SK-N-MC (cell line): ENCODE measurements around the gene CRYGB.
"Not testable (repeated sequence)": the region's sequence is repeated elsewhere in the genome, so short reads cannot be mapped to it uniquely, and the experiment has no call there.

Source experiments
- DNase-seq: peaks from one replicate; pipeline ENCODE4 v3.0.0-alpha.2; 2011; ENCODE audit warnings: low read depth, low spot score
- H3K27ac ChIP-seq: fragments of 200-600 bp; sonication (generic); 2 replicates; pipeline ENCODE4 v1.5.1; 2016; ENCODE audit warnings: mixed run types
- H3K36me3 ChIP-seq: fragments of 200-600 bp; sonication (generic); 2 replicates; pipeline ENCODE4 v1.6.1; 2017; ENCODE audit warnings: antibody characterized with exemption, low read length, mixed read lengths; ENCODE audit not compliant: insufficient read depth
- H3K4me3 ChIP-seq: fragments of 200-600 bp; sonication (generic); 2 replicates; pipeline ENCODE4 v1.5.1; 2016
- H3K9ac ChIP-seq: fragments of 200-600 bp; sonication (generic); 2 replicates; pipeline ENCODE4 v1.8.0; 2017; ENCODE audit warnings: mixed run types, mixed read lengths; ENCODE audit not compliant: insufficient read length
- H3K9me3 ChIP-seq: fragments of 200-600 bp; sonication (generic); 2 replicates; pipeline ENCODE4 v1.6.1; 2017; ENCODE audit warnings: low read depth, mild to moderate bottlenecking, antibody characterized with exemption, low read length, moderate library complexity, mixed read lengths
- EZH2 ChIP-seq: fragments of 200-600 bp; sonication (generic); IDR thresholded peaks from one replicate; pipeline ENCODE4 v1.6.1; 2017; ENCODE audit warnings: antibody characterized with exemption
- FOXP2 ChIP-seq: optimal IDR thresholded peaks from 2 replicates; pipeline ENCODE3; 2011; ENCODE audit warnings: mild to moderate bottlenecking, moderate library complexity; ENCODE audit not compliant: insufficient read depth; ENCODE audit errors: extremely low read length, control extremely low read depth
- POLR2AphosphoS5 ChIP-seq: IDR thresholded peaks from 2 replicates; pipeline ENCODE4 v1.6.1; 2012; ENCODE audit warnings: mild to moderate bottlenecking, low read depth, low read length, borderline replicate concordance

Gene CRYGB

DNA sequence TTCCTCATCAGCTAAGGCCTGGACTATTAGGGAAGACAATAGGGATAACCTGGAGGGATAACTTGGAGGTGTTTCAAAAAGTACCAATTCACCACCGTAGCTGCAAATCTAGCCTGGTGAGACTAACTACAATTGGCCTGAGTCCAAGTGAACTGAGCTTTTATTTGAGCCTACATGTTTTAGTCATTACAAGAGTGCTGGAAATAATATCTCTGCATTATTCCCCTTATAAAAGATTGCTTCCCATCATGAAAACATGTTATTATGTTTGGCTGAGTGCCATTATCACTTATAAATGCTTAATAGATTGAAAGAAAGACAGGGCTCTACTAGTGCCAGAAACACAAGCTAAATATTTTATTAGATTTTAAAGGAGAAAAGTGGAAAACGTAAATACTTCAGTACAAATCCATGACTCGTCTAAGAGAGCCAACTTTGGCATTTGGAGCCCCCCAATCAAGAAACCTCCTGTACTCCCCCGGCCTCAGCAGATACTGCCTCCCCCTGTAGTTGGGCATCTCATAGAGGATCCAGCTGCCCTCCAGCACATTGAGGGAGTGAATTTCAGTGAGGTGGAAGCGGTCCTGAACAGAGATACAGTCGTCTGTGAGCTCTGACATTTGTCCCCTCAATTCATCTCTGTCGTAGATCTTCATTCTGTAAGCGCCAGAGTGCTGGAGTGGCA is 3.6 kb downstream of the CRYGB start:
- Histone ChIP-seq H3K9ac (no peak overlapping the region), H3K36me3 (no peaks in the 10 kb centered on the region), H3K9me3 (no peaks in the 10 kb centered on the region), H3K27ac (no peak overlapping the region), H3K4me3 (no peak overlapping the region)
- TF ChIP-seq FOXP2 (no peak), EZH2 (no peak), POLR2AphosphoS5 (no peak; the same call in 1 of the 2 replicates)
- DNase-seq, result peak; percentile 35

DNA sequence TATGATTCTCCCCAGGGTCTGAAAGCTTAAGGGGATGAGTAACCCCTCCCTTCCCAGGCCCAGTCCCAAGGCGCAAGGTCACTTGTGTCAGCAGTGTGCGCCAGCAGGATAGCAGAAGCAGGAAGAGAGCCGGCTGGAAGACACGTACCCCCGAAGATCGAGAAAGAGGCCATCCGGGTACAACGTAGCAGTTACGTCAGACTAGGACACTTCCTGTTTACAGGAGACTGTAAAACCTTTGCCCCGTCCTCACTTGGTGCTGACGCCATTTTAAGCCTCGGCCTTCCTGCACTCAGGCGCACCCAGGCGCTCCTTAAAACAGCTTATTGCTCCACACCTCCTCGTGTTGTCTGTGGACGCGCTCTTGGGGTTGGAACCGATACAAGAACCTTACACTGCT is 6.5 kb downstream of the CRYGB start:
- Histone ChIP-seq H3K4me3 (no peak overlapping the region), H3K36me3 (no peaks in the 10 kb centered on the region), H3K27ac (no peak overlapping the region), H3K9ac (no peak overlapping the region), H3K9me3 (no peaks in the 10 kb centered on the region)
- DNase-seq, result no peak
- TF ChIP-seq EZH2, result no peak
- no peak for TF ChIP-seq FOXP2
- TF ChIP-seq POLR2AphosphoS5, result no peak

DNA sequence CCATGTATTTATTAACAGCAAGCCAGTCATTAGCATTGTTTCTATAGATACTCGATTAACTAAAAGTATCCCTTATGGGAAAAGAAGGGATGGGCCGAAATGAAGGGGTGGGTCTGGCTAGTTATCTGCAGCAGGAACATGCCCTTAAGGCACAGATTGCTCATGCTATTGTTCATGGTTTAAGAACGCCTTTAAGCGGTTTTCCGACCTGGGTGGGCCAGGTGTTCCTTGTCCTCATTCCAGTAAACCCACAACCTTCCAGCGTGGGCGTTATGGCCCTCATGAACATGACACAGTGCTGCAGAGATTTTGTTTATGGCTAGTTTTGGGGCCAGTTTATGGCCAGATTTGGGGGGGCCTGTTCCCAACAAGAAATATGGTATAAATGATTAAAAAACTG is 7.6 kb downstream of the CRYGB start:
- not testable (repeated sequence) for H3K27ac ChIP-seq, H3K9me3 ChIP-seq, H3K4me3 ChIP-seq, H3K9ac ChIP-seq, DNase-seq, H3K36me3 ChIP-seq

GRCh38 chr2:208136716-208137094 is 9.3 kb downstream of the CRYGB start:
- no peak for TF ChIP-seq EZH2
- no peak for TF ChIP-seq FOXP2
- no peak for TF ChIP-seq POLR2AphosphoS5

DNA sequence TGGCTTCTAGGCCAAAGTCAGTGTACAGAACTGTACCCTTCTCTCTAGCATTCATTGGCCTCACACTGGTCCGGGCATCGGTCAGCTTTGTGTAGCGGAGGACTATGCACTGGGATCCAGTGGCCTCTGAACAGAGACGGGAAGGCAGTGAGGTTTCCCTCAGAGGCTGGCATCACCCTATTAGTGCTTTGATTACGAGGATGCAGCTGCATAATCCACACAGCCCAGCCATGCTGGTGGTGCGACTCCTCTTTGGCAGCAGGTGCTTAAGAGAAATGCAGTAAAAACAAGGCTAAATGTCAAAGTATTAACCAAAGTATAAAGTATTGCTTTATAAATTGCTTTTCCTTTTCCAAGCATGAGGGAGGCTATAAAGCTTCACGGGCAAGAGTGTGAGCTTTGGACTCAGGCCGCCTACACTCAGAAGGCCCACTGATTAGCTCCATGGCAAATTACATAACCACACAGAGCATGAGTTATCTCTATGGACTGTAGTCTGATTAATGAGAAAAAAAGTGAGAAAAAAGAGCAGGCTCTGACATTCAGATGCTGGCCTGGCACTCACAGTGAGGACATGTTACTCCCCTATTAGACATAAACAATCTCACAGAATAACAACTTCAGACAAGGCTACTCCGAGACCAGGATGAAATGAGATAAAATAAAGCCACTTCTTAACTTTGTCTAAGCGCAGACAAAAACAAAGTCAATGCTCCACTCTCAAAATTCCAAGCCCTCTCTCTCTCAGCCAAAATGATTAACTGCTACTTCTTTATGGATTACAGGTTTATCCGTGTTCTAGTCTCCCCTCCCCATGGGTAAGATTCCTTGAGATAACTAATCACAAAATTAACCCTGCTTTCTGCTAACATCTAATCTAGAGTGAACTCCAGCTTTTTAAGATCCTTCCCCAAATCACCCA is 9.9 kb downstream of the CRYGB start:
- H3K36me3 ChIP-seq, result no peaks in the 10 kb centered on the region
- no peaks in the 10 kb centered on the region for H3K9me3 ChIP-seq
- no peak overlapping the region for H3K27ac ChIP-seq
- no peak for TF ChIP-seq POLR2AphosphoS5
- TF ChIP-seq EZH2, result no peak
- TF ChIP-seq FOXP2, result no peak
- no peak overlapping the region for H3K9ac ChIP-seq
- no peak overlapping the region for H3K4me3 ChIP-seq
- DNase-seq, result no peak

More at GRCh38 chr2:208136716-208137094, 9.3 kb downstream of the CRYGB start:
- no peak overlapping the region for H3K27ac ChIP-seq
- no peaks in the 10 kb centered on the region for H3K9me3 ChIP-seq
- H3K4me3 ChIP-seq, result no peak overlapping the region
- no peaks in the 10 kb centered on the region for H3K36me3 ChIP-seq
- DNase-seq, result no peak
- H3K9ac ChIP-seq, result no peak overlapping the region

GRCh38 chr2:208134928-208135586 is 10.9 kb downstream of the CRYGB start:
- no peak overlapping the region for H3K27ac ChIP-seq
- TF ChIP-seq POLR2AphosphoS5, result no peak
- no peak for TF ChIP-seq FOXP2

GRCh38 chr2:208130712-208131110 is 15.2 kb downstream of the CRYGB start:
- TF ChIP-seq FOXP2 (no peak), POLR2AphosphoS5 (no peak), EZH2 (no peak)
- no peak overlapping the region for H3K27ac ChIP-seq
- H3K9me3 ChIP-seq, result no peaks in the 10 kb centered on the region
- no peaks in the 10 kb centered on the region for H3K36me3 ChIP-seq
- no peak overlapping the region for H3K9ac ChIP-seq
- H3K4me3 ChIP-seq, result no peak overlapping the region
- DNase-seq, result no peak

More at GRCh38 chr2:208134928-208135586, 10.9 kb downstream of the CRYGB start:
- Histone ChIP-seq H3K4me3 (no peak overlapping the region), H3K36me3 (no peaks in the 10 kb centered on the region), H3K9ac (no peak overlapping the region), H3K9me3 (no peaks in the 10 kb centered on the region)
- DNase-seq, result no peak

- DNase-seq, result no peak
- Histone ChIP-seq H3K9me3 (no peaks in the 10 kb centered on the region), H3K36me3 (no peaks in the 10 kb centered on the region), H3K27ac (no peak within 1 kb of the TSS), H3K9ac (no peak within 1 kb of the TSS), H3K4me3 (no peak within 1 kb of the TSS)
- no peak for TF ChIP-seq POLR2AphosphoS5
These were observed 15.9 kb downstream of the CRYGB start, which contains the start of gene CRYGC for GRCh38 chr2:208129744-208130711. Gene CRYGC, minus strand, starts transcription at chr2:208129828. Its CDS starts 36 bp downstream, at chr2:208129792.
